Upper lobe of left lung (tissue), 6 donors: ENCODE results near the gene TRHDE. TPM values are rescaled to one million over a fixed set of nuclear protein-coding genes. Genes with fewer than 3 reads are reported as not detected.

ENCODE experiments used
- ATAC-seq, 2 donors: fragments of 200-7000 bp; cut with Tn5 transposase; one replicate each; pipeline ENCODE4 v1.9.1; 2022; ENCODE audit warnings: mild to moderate bottlenecking in 2 of 2, moderate library complexity in 2 of 2; ENCODE audit not compliant: low FRiP score in 2 of 2
- DNase-seq, 2 donors: peaks; one replicate each; pipeline ENCODE4 v3.0.0-alpha.2; 2019 to 2020
- H3K27ac ChIP-seq, 4 donors: fragments of 200-600 bp; sonication (generic); one replicate each; pipeline ENCODE4 v1.5.1; 2016 to 2019
- H3K27me3 ChIP-seq, 4 donors: fragments of 200-600 bp; sonication (generic); one replicate each; pipeline ENCODE4 v1.5.1; 2017 to 2019
- H3K36me3 ChIP-seq, 4 donors: fragments of 200-600 bp; sonication (generic); one replicate each; pipeline ENCODE4 v1.5.1; 2016 to 2019
- H3K4me1 ChIP-seq, 4 donors: fragments of 200-600 bp; sonication (generic); one replicate each; pipeline ENCODE4 v1.5.1; 2018 to 2019
- H3K4me3 ChIP-seq, 4 donors: fragments of 200-600 bp; sonication (generic); one replicate each; pipeline ENCODE4 v1.5.1; 2017 to 2019; ENCODE audit warnings: mild to moderate bottlenecking in 2 of 4, moderate library complexity in 1 of 4
- H3K9me3 ChIP-seq, 4 donors: fragments of 200-600 bp; sonication (generic); one replicate each; pipeline ENCODE4 v1.5.1; 2018 to 2019
- CTCF ChIP-seq, 6 experiments: fragments of 450-650 bp in 4 of 6; fragments of 200-600 bp in 2 of 6; sonication (generic) in 2 of 6; IDR thresholded peaks; one replicate each; pipeline ENCODE4 v1.5.1; 2016 to 2019; ENCODE audit warnings: antibody characterized with exemption in 6 of 6
- EP300 ChIP-seq, 4 donors: sonication (generic); formaldehyde crosslinking; IDR thresholded peaks; one replicate each; pipeline ENCODE4 v1.5.1; 2017; ENCODE audit warnings: antibody characterized with exemption in 4 of 4, control low read depth in 2 of 4
- POLR2A ChIP-seq, 4 donors: fragments of 450-650 bp; IDR thresholded peaks; one replicate each; pipeline ENCODE4 v1.5.1; 2016 to 2017; ENCODE audit warnings: antibody characterized with exemption in 4 of 4, mild to moderate bottlenecking in 2 of 4
- POLR2AphosphoS5 ChIP-seq, 2 donors: sonication (generic); formaldehyde crosslinking; IDR thresholded peaks; one replicate each; pipeline ENCODE4 v1.5.1; 2017; ENCODE audit warnings: antibody characterized with exemption in 2 of 2
- WGBS, 2 donors: methylation state at CpG; one replicate each; pipeline ENCODE4 v1.1.5; 2017 to 2018; 5-methylcytosine and 5-hydroxymethylcytosine counted together
- total RNA-seq, 6 donors: library from RNA; depleted of rRNA in 4 of 6; stranded (reverse); fragments of >200 nt in 4 of 6; gene quantifications; one replicate each; pipeline versions ENCODE4 v1.1.0 to v1.2.1, GENCODE V29; 2016 to 2021
- donor health status: DM: no; HTN: no; CAD: no; lungs with moderate emphysema.
- donor health status: DM: no; HTN: yes; CAD: no; lungs with severe emphysema.

TRHDE gene
- total RNA-seq, 6 donors from 2014 or later: 2.9 to 21.0 (median 14.3) TPM

- Histone ChIP-seq H3K4me3 (no peak overlapping the region), H3K36me3 (no peaks in the 10 kb centered on the region), H3K27ac (no peak overlapping the region), H3K9me3 (no peaks in the 10 kb centered on the region), H3K27me3 (no peaks in the 10 kb centered on the region), H3K4me1 (no peaks in the 10 kb centered on the region)
- ATAC-seq (no peak), DNase-seq (no peak)
- 67 to 74% methylated on average over 1 of the region's 1 CpG for WGBS, 2 donors
- no peak for TF ChIP-seq CTCF (IDR thresholded peaks at IDR 0.05)
- no peak for TF ChIP-seq POLR2AphosphoS5 (IDR thresholded peaks at IDR 0.05)
- no peak for TF ChIP-seq EP300 (IDR thresholded peaks at IDR 0.05)
- no peak for TF ChIP-seq POLR2A (IDR thresholded peaks at IDR 0.05)
Observed at GRCh38 chr12:72285861-72286260, 13.7 kb downstream of the TRHDE start.

- H3K9me3 ChIP-seq: no peaks in the 10 kb centered on the region
- no peak overlapping the region for H3K27ac ChIP-seq
- H3K4me3 ChIP-seq: no peak overlapping the region
- TF ChIP-seq POLR2A (IDR thresholded peaks at IDR 0.05) (no peak), CTCF (IDR thresholded peaks at IDR 0.05) (no peak), POLR2AphosphoS5 (IDR thresholded peaks at IDR 0.05) (no peak), EP300 (IDR thresholded peaks at IDR 0.05) (no peak)
- H3K36me3 ChIP-seq: no peaks in the 10 kb centered on the region
- no peak for ATAC-seq
- WGBS, 2 donors: 75 to 81% methylated on average over 3 of the region's 3 CpGs
- no peaks in the 10 kb centered on the region for H3K4me1 ChIP-seq
- no peaks in the 10 kb centered on the region for H3K27me3 ChIP-seq
- no peak for DNase-seq
Observed at GRCh38 chr12:72286526-72286925, 14.4 kb downstream of the TRHDE start.

- Histone ChIP-seq H3K27ac (no peak overlapping the region), H3K4me1 (no peaks in the 10 kb centered on the region), H3K4me3 (no peak overlapping the region), H3K36me3 (no peaks in the 10 kb centered on the region), H3K9me3 (no peaks in the 10 kb centered on the region), H3K27me3 (no peaks in the 10 kb centered on the region)
- ATAC-seq (no peak), DNase-seq (no peak)
- 86 to 87% methylated on average over 3 of the region's 3 CpGs for WGBS, 2 donors
- TF ChIP-seq POLR2A (IDR thresholded peaks at IDR 0.05) (no peak), POLR2AphosphoS5 (IDR thresholded peaks at IDR 0.05) (no peak), CTCF (IDR thresholded peaks at IDR 0.05) (no peak), EP300 (IDR thresholded peaks at IDR 0.05) (no peak)
Observed at GRCh38 chr12:72288436-72288835, 16.3 kb downstream of the TRHDE start.

GRCh38 chr12:72288911-72289310 is 16.7 kb downstream of the TRHDE start:
- 56 to 57% methylated on average over 2 of the region's 2 CpGs for WGBS, 2 donors
- H3K4me3 ChIP-seq: no peak overlapping the region
- DNase-seq (no peak), ATAC-seq (no peak)
- no peaks in the 10 kb centered on the region for H3K27me3 ChIP-seq
- no peaks in the 10 kb centered on the region for H3K9me3 ChIP-seq
- TF ChIP-seq EP300 (IDR thresholded peaks at IDR 0.05): no peak
- no peak for TF ChIP-seq CTCF (IDR thresholded peaks at IDR 0.05)
- no peak for TF ChIP-seq POLR2A (IDR thresholded peaks at IDR 0.05)
- TF ChIP-seq POLR2AphosphoS5 (IDR thresholded peaks at IDR 0.05): no peak
- no peaks in the 10 kb centered on the region for H3K4me1 ChIP-seq
- H3K27ac ChIP-seq: no peak overlapping the region
- H3K36me3 ChIP-seq: no peaks in the 10 kb centered on the region

GRCh38 chr12:72289633-72290032 is 17.5 kb downstream of the TRHDE start:
- no peaks in the 10 kb centered on the region for H3K36me3 ChIP-seq
- DNase-seq (no peak), ATAC-seq (no peak)
- no peaks in the 10 kb centered on the region for H3K9me3 ChIP-seq
- TF ChIP-seq POLR2A (IDR thresholded peaks at IDR 0.05): no peak
- no peak for TF ChIP-seq EP300 (IDR thresholded peaks at IDR 0.05)
- TF ChIP-seq CTCF (IDR thresholded peaks at IDR 0.05): no peak
- TF ChIP-seq POLR2AphosphoS5 (IDR thresholded peaks at IDR 0.05): no peak
- WGBS, 2 donors: 91 to 92% methylated on average over 2 of the region's 2 CpGs
- H3K27ac ChIP-seq: no peak overlapping the region
- H3K4me1 ChIP-seq: no peaks in the 10 kb centered on the region
- H3K27me3 ChIP-seq: no peaks in the 10 kb centered on the region
- H3K4me3 ChIP-seq: no peak overlapping the region
